ENCODE data around the gene KLHDC9.

DNA sequence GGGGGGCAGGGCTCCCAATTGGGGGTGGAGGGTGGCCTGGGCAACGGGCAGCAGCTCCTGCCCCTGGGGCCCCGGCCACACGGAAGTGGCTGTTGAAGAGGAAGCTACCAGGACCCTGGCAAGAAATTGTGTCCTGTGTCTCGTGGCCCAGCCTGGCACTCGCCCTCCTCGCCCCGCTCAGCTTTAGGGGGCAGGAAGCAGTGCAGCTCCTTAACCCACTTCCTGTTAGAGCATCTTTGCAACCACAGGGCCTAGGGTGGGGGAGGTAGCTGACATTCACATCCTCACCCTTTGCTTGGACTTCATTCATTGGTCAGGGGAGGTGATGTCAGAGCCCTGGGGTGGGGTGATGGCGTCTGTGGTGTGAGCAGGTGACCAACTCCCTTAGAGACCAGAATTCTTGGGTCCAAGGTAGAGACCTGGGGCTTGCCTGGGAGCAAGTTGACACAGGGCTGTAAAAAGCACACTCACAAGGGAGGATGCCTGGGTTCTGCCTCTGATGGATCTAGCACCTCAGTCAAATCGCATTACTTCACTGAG, 28.4 kb upstream of the KLHDC9 start, which contains the start of gene ARHGAP30:
- no peak for TF ChIP-seq EZH2 (IDR thresholded peaks at IDR 0.05; ENCODE audit: borderline replicate concordance, insufficient read depth, low read depth, low read length, poor library complexity, severe bottlenecking)
- TF ChIP-seq, protein P1, sequence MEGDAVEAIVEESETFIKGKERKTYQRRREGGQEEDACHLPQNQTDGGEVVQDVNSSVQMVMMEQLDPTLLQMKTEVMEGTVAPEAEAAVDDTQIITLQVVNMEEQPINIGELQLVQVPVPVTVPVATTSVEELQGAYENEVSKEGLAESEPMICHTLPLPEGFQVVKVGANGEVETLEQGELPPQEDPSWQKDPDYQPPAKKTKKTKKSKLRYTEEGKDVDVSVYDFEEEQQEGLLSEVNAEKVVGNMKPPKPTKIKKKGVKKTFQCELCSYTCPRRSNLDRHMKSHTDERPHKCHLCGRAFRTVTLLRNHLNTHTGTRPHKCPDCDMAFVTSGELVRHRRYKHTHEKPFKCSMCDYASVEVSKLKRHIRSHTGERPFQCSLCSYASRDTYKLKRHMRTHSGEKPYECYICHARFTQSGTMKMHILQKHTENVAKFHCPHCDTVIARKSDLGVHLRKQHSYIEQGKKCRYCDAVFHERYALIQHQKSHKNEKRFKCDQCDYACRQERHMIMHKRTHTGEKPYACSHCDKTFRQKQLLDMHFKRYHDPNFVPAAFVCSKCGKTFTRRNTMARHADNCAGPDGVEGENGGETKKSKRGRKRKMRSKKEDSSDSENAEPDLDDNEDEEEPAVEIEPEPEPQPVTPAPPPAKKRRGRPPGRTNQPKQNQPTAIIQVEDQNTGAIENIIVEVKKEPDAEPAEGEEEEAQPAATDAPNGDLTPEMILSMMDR (IDR thresholded peaks at IDR 0.05), result no peak
